Measurements from ENCODE around the gene FOXP1.

Gene FOXP1

DNA sequence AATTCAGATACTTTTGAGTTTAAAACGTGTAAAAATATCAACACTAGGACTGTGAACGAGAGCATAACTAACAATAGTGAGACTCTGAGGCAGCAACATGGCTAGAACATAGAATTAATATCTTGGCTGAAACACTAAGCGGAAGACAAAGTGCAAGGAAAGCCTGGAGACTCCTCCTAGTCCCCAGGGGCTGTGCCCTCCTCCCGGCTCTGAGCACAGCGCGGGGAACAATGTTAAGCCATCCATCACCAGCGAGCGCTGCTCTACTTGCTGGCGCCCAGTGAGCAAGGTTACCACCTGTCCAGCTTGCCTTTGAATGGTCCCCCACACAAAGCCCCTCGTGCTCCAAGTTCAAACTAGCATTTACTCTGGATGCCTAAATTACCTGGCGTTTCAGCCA is 436.9 kb downstream of the FOXP1 start:
- DNase-seq (ENCODE audit: low spot score): no peak

DNA sequence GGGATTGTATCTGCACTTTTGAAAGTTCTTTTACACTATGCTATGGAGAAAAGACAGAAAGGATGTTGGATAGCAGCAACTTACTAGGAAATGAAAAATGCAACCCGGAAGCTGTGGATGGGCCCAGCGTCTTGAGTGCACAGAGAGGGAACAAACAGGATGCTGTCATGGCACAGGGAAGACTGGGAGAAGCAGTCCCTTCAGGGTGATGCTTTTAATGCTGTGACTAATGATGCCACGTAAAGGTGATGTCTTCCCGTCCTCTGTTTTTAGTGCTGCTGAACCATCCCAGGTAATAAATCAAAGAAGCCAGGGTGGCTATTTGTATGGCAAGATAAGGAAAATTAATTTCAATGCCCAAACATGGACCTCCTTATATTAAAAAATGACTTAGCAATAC is 437.6 kb downstream of the FOXP1 start:
- no peak for DNase-seq (ENCODE audit: low spot score)

DNA sequence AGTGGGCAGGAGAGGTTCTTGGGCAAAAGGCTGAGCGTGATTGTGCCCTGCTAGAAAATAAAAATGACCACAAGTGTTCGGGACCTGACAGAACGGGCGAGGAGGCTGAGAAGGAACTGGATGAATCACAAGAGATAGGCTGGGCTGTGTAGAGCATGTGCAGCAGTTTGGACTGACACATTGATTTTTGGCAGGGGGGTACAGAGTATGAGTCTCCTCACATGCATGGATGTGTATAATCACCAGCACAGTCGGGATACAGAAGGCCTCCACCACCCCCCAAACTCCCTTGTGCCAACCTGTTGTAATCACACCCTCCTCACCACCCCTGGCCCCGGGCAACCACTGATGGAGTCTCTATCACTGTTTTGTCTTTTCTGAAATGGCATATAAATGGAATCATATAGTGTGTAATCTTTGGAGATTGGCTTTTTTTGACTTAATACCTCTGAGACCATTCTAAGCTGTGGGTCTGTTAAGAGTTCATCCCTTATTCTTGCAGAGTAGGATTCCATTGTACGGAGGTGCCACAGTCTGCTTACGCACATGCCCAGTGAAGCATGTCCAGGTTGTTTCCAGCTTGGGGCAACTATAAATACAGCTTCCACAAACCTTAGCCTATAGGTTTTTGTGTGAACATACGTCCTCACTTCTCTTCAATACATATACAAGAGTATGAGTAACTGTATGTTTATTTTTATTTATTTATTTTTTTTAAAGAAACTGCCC is 438.8 kb downstream of the FOXP1 start:
- no peak for DNase-seq (ENCODE audit: low spot score)

DNA sequence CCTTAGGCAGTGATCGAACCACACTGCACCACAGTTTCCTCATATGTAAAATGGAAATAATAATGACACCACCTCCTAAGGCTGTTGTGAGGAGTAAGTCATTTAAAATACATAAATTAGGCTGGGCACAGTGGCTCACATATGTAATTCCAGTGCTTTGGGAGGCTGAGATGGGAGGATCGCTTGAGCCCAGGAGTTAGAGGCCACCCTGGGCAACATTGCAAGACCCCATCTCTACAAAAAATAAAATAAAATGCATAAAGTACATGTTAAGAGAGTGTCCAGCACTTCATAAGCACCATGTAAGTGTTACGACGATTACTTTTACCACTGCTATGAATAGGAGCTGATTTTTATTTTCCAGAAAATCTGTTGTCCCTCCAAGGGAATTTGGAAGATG is 440.0 kb downstream of the FOXP1 start:
- no peak for DNase-seq (ENCODE audit: low spot score)

DNA sequence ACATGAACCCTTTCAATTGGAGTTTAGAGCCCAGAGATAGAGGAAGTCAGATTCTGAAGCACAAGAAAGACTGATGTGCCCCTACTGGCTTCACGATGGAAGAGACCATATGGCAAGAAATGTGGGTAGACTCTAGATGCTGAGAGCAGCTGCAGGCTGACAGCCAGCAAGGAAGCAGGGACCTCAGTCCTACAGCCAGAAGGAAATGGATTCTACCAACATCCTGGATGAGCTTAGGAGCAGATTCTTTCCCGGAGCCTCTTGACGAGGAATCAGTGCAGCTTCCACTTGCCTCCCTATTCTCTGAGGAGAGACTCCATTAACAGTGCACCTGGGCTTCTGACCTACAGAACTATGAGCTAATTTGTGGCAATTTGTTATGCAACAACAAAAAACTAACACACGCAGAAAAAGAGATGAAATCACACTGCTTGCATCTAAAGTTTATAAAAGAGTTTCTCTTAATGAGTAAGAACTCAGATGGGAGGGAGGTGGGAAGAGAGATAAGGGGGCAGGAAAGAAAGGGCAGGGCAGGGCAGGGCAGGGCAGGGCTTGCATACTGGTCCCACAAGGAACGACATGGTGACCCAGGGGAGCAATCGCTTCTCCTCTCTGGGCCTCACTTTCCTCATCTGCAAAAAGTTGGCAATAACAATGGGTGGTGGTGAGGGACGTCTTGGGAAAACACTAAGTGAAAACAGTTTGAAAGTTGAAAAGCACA is 440.9 kb downstream of the FOXP1 start:
- no peak for DNase-seq (ENCODE audit: low spot score)

DNA sequence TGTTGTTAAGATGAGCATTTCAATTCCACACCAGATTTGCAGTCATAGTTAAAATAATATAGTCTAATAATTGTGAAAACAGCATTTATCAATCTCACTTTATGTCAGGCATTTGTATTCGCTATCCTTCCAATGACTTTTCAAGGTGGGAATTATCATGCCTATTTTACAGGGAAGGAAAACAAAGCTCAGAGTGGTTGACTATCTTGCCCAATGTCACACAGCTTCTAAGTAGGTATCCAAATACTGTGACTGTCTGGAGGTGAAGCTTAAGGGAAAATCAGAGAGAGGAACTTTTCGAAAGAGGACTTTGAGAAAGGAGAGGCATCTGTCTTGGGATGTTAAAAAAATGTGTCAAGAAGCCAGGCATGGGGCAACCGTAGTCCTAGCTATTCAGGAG is 443.1 kb downstream of the FOXP1 start:
- no peak for DNase-seq (ENCODE audit: low spot score)

DNA sequence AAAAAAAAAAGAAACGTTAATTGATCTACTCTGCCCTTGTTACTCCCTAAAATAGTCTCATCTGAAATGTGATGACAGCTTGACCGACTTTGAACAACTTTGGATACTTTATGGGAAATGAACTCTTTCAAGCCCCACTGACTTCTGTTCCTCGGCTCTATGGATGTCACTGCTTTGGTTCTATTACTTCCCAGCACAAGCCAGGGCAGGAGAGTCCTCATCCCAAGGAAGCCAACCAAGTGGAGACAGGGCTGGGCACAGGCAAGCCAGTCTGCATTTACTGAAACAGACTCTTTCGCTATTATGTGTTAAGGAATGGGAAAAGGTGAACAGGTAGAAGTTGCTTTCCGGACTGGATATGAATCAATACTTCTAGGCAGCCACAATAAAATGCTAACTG is 444.0 kb downstream of the FOXP1 start:
- no peak for DNase-seq (ENCODE audit: low spot score)

DNA sequence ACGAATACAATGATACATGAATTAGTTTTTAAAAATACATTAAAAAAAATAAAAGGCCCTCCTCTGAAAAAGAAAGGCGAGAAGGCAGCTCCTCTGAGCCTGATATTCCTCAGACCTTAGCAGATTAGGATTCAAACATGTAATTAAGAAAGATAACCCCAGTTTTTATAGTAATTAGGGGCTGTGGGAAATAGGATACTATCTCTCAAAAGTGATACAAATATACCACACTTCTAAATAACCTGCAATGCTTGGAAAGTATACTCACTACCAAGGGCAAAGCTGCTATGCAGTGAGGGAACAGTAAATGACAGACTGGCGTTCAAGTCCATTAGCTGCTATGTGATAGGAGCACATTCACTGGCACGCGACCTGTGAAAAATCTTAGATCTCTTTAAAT is 445.1 kb downstream of the FOXP1 start:
- no peak for DNase-seq (ENCODE audit: low spot score)

DNA sequence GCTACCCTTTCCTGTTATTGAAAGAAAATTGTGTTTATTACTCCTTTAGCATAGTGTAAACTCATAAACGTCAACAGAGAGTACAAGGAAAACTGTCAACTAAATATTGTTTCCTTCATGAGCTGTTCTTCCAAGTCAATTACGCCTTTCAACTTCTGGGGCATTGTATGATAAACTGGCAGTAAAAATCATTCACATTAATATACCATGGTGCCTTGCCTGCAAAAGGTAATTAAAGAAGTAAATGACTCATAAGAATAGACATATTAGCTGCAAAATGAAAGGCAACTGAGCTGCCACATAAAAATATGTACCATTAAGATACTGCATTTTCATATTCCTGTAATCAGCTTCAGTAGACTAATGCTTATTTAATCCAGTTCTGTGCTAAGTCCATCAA is 447.3 kb downstream of the FOXP1 start:
- DNase-seq (ENCODE audit: low spot score): no peak

DNA sequence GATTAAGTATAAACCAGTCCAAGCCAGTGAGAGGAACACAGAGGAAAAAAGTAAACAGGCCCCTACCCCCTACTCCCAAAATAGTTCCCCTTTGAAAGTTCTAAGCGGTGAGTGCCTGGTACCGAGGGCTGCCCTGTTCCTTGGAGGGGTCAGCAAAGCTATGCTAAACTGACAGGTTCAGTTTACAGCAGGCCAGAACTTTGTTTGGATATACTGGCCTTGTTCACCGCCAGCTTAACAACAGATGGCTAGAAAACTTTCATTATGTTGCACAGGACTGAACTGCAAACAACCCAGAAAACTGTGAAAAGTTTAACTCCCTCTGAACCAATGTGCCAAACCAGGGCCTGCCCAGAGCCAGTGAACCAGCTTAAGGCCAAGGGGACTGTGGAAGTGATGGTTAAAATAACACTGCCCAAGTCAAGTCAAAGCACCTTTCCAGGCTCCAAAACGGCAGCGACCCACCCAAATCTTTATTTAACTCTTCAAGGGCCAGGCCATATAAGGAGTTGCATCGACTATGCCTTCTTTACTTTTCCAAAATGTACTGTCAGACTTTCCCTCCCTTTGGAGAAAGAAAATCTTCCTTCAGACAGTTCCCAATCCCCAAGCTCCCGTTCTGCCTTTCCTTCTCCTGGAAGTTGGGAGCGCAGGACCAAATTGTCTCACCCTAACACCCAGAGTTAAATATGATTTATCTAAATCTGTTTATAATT is 448.0 kb downstream of the FOXP1 start:
- no peak for DNase-seq (ENCODE audit: low spot score)

DNA sequence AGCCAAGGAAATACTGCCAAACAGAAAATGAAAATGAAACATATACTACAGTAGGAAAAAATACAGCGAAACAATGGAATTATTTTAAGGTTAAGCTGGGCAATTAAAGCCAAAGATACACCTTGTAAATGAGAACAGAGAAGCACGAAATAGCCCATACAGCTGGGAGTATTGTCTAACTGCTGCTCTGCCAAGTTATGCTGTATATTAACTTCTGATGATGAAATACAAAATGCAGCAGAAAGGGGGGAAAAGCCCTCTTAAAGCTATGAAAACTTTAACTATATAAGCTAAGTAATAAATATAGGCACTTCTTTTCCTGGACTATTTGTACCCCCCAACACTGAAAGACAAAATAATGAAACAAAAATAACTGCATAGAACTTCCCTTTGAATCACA is 449.0 kb downstream of the FOXP1 start:
- no peak for DNase-seq (ENCODE audit: low spot score)

DNA sequence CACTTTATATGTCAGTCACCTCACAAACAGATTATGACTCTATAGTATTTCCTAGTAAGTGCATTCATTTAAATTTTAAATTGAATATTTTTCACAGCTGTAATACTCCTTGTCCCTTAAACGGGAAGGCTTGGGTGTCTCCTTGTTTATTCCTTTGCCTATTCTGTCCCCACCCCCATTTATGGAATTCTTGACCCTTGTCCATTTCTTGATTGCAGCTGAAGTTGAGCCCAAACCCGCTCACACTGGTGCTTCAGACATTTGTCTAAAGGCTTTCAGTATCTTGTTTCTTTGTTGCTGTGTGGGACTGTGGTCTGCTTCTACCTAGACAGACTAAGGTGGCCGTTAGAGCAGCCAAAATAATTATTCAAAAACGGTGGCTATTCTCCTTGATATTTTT is 449.7 kb downstream of the FOXP1 start:
- no peak for DNase-seq (ENCODE audit: low spot score)

DNA sequence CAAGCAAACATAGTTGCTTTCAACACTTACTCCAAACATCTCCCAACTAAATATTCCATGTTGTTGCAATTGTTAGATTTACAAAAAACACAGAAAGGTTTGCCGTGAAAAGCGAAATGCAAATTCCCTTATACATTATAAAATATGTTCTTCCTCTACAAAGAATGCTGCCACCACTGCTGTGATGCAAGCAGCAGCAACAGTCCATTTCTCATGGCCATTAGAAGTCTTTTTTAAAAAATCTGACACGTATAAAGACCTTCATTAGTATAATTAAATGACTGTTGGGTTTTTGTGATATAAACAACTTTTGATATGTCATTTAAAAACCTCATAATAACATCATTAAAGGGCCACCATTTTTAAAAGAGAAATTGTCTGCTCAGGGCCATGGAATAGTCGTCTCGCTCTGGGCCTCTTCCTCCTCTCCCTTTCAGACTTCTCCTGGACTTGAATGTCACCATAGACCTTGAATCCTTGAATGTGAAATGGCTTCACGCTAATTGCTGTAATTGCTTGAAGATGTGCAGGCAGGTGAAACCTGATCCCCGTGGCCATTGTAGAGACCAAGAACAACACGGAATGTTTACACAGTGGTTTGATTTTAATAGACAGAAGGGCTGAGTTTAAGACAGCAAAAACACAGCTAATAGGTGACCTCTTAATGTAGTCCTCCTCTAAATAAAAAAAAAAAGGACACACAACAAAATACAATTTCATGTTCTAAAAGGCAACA is 450.4 kb downstream of the FOXP1 start:
- DNase-seq (ENCODE audit: low spot score): no peak

DNA sequence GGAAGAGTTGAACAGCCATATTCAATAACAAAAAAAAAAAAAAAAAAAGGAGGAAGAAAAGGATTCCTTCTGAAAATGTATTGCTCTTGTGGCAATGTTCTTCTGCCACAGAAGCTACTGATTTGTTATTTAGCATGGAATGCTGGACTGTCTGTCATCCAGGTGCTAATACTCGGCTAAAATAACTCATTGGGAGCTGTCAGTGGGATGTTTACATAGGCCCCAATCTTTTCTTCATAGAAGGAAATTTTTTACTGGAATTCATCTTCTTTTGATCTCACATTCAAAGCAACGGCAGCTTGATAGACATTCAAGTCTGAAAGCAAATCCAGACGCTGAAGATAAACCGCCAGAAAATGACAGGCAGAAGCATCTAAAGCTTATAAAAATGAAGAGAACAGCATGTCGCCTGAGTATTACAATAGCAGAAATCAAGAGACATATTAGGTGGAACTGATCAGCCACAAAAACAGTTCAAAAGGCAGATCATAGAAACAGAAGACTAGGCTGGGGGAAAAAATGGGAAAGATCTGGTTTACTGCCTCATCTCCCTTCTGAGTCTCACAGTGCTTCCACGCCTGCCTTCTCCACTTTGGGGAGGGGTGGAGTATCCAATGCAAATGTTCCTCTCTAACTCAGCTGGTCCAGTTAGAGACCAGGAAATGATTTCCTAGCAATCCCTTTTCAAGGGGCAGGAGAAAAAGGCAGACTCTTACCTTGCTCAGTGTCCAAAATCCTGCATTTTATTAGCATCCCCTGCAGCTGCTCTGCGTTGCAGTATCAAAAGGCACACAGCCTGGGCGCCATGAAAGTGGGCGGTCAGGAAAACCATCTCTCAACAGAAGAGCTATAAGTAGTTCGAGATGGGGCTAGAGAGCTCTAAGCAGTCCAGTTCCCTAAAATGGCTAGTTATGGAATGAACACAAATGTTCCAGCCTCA is 451.9 kb downstream of the FOXP1 start:
- no peak for DNase-seq (ENCODE audit: low spot score)

DNA sequence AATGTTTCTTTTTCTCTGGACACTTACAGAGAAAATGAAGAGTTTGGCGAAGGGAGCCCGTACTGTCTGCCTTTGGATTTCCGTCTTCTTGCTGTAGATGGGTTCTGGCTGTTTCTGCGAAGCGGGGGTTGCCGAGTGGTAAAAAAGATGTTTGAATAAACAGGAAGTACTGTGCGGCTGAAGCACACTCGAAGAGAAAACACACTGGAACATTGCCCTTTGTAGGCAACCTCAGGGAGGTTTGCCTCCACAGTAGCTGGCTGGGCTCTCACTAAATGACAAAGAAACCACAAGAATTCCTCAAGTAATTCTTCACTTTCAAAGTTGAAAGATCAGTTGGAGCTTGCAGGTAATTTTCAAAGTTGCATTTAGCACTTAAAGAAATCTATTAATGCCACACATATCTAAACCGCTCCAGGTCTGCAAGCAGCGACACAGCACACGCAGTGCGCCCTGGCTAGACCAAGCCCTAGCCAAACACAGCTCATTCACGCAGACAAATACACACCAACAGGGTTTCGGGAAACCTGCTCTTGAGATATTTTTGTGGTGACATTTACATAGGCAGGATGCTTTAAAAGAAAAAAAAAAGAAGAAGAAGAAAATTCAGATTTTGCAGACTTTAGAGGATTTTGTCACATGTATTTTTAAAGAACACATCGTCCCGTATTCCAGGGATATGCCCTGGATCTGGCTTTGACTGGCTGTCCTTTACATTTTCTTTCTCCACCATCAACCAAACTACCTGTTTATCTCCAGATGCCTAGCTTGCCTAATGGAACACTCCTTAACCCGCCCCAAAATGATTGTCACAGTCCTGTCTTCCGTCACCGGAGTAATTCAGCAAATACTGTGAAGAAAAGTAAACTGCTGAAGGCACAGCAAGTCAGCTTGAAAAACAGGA is 452.8 kb downstream of the FOXP1 start:
- peak; percentile 32 for DNase-seq (ENCODE audit: low spot score)

DNA sequence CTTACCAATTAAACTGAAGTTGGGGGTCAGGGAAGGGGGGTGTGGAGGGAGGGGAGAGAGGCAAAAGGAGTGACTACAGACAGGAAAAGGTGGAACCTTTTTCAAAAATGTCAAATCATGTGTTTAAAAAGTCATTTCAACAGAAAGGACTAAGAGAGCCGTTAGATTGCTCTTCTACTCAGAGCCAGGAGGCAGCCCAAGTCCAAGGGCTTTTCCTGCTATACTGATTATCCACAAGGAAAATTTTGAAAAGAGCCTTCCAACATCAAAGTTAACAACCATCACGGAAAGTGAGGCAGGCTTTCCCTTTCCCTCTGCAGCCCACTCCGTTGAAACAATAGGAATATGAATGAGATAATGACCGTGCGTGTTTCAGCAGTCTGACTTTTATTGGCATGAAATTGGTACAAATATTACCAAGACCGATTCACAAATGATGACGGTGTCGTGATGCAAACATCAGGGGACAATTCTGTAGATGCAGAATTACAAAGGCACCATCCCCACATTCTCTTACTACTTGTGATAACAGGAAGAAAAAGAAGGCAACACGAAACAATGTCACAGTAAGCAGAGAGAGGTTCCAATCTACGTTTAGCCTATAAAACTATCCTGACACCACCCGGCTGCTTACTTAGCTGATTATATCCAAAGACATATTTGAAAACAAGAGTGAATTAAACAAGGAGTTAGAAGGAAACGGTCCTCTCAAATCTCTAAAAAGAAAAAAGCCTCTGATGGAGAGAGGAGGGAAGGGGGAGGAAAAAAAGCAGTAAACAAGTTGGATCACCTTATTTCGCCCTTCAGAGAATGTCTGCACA is 453.7 kb downstream of the FOXP1 start:
- DNase-seq (ENCODE audit: low spot score): peak; percentile 19

DNA sequence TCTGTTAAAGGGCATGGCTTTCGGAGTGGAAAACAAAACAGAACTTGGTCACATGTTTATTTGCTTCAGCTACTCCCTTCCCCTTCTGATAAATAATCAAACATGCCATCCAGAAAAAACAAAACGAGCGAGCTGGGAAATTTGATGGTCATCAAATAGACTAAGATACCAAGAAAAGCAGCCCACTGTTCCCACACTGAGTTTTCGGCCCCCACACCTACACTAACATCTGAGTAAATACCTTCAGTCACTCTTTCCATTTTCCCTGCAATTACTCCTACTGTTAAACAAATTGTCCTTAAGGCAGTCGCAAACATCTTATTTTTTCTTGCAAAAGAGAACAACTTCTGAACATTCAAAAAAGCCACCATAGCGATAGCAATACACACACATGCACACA is 454.6 kb downstream of the FOXP1 start:
- DNase-seq (ENCODE audit: low spot score): no peak

DNA sequence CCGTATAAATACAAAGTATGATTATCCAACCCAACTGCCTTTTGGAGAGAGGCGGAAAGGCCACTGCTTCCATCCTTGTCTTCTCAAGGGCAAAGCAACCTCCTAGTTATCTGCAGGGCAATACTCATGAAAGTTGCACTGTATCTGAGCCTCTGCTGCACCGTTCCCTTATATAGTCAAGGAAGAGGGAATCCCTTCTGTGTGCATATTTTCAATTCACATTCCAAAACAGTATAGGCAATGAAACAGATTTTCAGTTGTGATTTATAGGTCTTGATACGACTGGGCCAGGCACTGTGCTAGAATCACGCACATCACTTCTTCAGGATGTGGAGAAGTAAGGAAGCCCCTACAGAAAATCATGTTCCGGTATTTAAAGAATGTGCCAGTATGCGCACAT is 455.7 kb downstream of the FOXP1 start:
- DNase-seq (ENCODE audit: low spot score): no peak

DNA sequence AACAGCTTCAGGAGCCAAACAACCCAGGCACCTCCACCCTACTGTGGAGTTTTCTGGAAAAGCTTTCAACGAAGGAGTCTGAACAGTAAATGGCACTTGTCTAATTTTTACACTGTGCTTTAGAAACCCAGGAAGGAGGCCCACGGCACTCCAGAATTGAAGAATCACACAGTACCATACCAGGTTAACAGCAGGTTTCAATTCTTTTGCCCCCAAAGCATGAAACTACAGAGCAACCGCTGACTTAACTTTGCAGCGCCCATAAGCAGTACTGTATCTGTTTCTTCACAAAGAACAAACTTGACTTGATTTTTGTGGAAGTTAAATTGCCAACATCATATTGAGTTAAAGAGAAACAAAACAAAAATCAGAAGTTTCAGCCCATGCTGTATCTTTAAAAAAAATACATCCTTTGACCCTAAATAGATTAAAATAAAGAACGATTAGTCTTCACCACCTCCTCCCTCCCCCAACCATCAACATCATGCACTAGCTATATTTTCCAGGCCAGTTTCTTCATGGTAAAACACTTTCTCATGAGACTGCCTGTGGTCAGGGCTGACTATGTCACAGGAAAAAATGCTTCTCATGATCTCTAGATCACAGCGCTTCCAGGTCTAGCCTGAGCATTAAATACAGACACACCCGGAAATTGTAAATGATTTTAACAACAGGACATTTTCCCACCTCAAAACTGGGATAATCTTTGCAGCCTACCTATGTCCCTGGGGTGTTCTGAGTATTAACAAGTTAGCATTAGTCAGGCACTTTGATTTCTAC is 456.3 kb downstream of the FOXP1 start:
- DNase-seq (ENCODE audit: low spot score): peak; percentile 49
